Measurements from ENCODE around the gene HOOK2.
"Not testable (repeated sequence)": the region's sequence is repeated elsewhere in the genome, so short reads cannot be mapped to it uniquely, and the experiment has no call there.

The HOOK2 gene

GRCh38 chr19:12774588-12775555 is at the start of gene HOOK2:
Gene HOOK2 (minus strand): TSS chr19:12775552. CDS start chr19:12775449, 103 bp downstream.
- peak; percentile 72 for DNase-seq (ENCODE audit: low spot score)

GRCh38 chr19:12821761-12822160 is 46.4 kb upstream of the HOOK2 start:
- DNase-seq (ENCODE audit: low spot score) = no peak

- not testable (repeated sequence) for DNase-seq (ENCODE audit: low spot score)
Observed at GRCh38 chr19:12817810-12818209, 42.5 kb upstream of the HOOK2 start.

- DNase-seq (ENCODE audit: low spot score) = not testable (repeated sequence)
Observed at GRCh38 chr19:12817188-12817587, 41.8 kb upstream of the HOOK2 start.

GRCh38 chr19:12815088-12815487 is 39.7 kb upstream of the HOOK2 start:
- DNase-seq (ENCODE audit: low spot score) = no peak

- DNase-seq (ENCODE audit: low spot score) = peak; percentile 84
Observed at GRCh38 chr19:12806242-12807081, 31.1 kb upstream of the HOOK2 start, which contains the start of gene RNASEH2A. Gene RNASEH2A (plus strand): TSS chr19:12806584. CDS start chr19:12806674, 90 bp downstream.

GRCh38 chr19:12804051-12804450 is 28.7 kb upstream of the HOOK2 start:
- no peak for DNase-seq (ENCODE audit: low spot score)

- DNase-seq (ENCODE audit: low spot score) = peak; percentile 17
Observed at GRCh38 chr19:12802267-12803106, 27.1 kb upstream of the HOOK2 start.

GRCh38 chr19:12801466-12802266 is 26.3 kb upstream of the HOOK2 start, which contains the start of the genes PRDX2 and THSD8:
Gene PRDX2 (minus strand): TSS chr19:12801800. CDS start chr19:12801261, 539 bp downstream.
Gene THSD8 (plus strand): TSS chr19:12802069. CDS start chr19:12802072, 3 bp downstream.
- DNase-seq (ENCODE audit: low spot score) = peak; percentile 84

GRCh38 chr19:12800923-12801465 is 25.6 kb upstream of the HOOK2 start:
- peak; percentile 41 for DNase-seq (ENCODE audit: low spot score)

GRCh38 chr19:12800466-12800770 is 25.1 kb upstream of the HOOK2 start:
- DNase-seq (ENCODE audit: low spot score) = peak; percentile 80

GRCh38 chr19:12799742-12800465 is 24.6 kb upstream of the HOOK2 start:
- peak; percentile 37 for DNase-seq (ENCODE audit: low spot score)

- not testable (repeated sequence) for DNase-seq (ENCODE audit: low spot score)
Observed at GRCh38 chr19:12797607-12798006, 22.3 kb upstream of the HOOK2 start.

- peak; percentile 15 for DNase-seq (ENCODE audit: low spot score)
Observed at GRCh38 chr19:12797141-12797587, 21.8 kb upstream of the HOOK2 start.

- DNase-seq (ENCODE audit: low spot score) = peak; percentile 90
Observed at GRCh38 chr19:12796146-12797071, 21.1 kb upstream of the HOOK2 start.

- DNase-seq (ENCODE audit: low spot score) = no peak
Observed at GRCh38 chr19:12794971-12795381, 19.6 kb upstream of the HOOK2 start.

GRCh38 chr19:12794196-12794941 is 19.0 kb upstream of the HOOK2 start:
- DNase-seq (ENCODE audit: low spot score) = no peak

All from hematopoietic multipotent progenitor cell treated with erythropoietin and hydrocortisone succinate and interleukin-3 and kit ligand, for 17 days (in vitro differentiated cells).